Dedifferentiated amniotic fluid mesenchymal stem cell (primary cell): ENCODE data around the gene CCND3.
A peak's percentile ranks its signal among the peaks of the same experiment; 100 is the strongest.

Source experiments
- DNase-seq: peaks from one replicate; pipeline ENCODE4 v3.0.0-alpha.2; 2016; ENCODE audit errors: extremely low spot score

CCND3 gene

DNA sequence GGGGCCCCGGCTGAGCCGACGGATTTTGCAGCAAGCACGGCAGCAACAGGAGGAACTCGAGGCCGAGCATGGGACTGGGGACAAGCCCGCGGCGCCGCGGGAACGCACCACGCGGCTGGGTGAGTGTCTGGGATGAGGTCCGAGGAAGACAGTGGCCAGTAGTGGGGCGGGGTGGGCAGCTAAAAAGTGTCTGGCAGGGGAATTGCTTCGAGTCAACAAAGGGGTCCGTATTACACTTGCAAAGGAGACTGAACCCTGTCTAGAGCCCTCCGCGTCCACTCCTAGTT, 20.0 kb downstream of the CCND3 start:
- DNase-seq: no peak

DNA sequence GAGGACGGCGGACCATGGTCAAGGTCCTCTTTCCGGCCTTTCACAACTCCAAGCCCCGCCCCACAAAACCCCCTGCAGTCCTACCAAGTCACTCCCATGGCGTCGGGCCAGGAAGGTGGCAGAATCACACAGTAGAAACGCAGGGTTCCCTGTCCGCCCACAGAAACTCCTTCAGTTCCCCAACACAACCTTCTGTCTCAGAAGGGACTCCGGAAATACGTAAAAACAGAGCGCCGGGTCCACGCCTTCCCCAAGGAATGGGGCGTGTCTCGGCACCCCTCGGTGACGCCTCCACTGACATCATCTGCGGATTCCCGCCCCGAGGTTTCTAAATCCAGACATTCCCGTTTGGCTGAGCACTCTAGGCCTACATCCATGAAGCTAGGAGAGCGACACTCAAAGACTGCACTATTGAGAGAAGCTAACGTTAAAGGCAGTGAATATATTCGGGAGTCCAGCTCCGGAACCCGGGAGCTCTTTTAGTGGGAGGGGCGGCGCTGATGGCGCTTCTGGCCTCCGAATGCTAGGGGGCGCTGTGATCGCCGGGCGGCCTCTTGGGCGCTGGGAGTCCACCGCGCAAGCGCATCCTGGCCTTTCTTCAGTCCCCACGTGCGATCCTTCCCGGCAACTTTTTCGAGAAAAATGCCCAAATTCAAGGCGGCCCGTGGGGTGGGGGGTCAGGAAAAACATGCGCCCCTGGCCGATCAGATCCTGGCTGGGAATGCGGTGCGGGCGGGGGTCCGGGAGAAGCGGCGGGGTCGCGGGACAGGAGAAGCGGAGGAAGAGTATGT, 20.5 kb downstream of the CCND3 start, which contains the start of the genes BYSL and MED20:
TSS of gene BYSL (plus strand) at position 579 of the 791 bp plus-strand sequence. CDS start at position 643, 64 bp downstream.
TSS of gene MED20 (minus strand) at position 219 of the 791 bp plus-strand sequence. CDS start at position 98, 121 bp downstream.
- peak; percentile 94 for DNase-seq

DNA sequence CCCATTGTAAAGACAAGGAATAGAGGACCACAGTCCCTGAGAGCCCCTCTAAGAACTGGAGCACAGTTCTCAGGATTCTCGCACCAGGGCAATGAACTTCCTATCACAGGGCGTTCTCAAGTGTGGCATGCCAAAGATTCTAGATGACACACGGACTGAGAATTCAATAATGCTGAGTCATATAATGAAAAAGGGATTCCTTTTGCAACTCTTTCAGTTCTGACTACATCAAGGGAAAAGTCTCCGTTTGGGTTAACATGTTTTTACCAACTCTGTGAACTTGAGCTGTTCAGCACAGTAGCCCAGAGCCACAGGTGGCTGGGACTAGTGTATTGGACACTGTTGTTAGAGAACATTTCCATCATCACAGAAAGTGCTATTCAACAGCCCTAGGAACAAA, 24.1 kb downstream of the CCND3 start:
- peak; percentile 90 for DNase-seq

- DNase-seq: no peak
Observed at GRCh38 chr6:41914869-41915530, 26.6 kb downstream of the CCND3 start.

- DNase-seq: no peak
Observed at GRCh38 chr6:41914343-41914742, 27.3 kb downstream of the CCND3 start.

- DNase-seq: no peak
Observed at GRCh38 chr6:41909727-41910126, 31.9 kb downstream of the CCND3 start.

- no peak for DNase-seq
Observed at GRCh38 chr6:41901882-41902519, 39.6 kb downstream of the CCND3 start.

GRCh38 chr6:41900861-41901260, 40.7 kb downstream of the CCND3 start:
- DNase-seq: no peak

- peak; percentile 4 for DNase-seq
Observed at GRCh38 chr6:41896281-41896680, 45.3 kb downstream of the CCND3 start.

DNA sequence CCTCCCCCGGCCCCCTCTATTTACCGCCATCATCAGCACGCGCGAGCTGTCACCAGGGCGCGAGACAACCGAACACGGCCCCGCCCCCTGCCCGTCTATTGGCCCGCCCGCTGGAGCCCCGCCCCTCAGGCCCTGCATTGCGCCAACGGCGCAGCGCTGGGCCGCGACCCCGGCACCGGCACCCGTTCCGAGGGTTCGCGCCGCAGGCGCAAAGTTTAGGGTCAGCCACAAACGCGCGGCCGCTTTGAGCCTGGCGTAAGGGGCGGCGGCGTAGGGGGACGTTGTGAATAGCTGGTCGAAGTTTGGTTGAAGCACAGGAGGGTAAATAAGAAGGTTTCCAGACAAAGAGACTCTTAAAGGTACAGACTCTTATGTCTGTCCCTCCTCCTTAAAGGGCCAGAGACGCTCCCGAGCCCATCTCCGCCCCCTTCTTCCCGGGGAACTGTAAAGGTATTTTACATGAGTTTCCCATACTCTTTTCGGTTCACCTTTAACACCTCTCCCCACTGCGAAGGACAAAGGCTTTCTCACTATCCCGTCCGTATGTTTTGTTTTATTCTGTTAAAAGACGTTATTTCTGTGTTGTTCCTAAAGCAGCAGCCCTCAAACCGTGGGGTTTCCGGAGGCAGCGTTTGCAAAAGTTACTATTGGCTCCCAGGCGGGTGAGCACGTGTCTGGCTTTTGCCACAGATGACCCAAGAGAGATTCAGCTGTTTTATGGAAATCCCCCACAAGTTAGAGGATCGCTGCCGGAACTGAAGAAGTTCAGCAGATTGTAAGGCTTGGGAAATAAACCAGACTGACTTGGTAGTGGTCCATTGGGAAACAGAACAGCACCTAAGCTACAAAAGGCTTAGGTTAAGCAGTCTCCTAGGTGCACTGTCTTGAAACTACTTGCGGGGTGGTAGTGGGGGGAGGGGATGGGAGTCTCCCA, 46.0 kb downstream of the CCND3 start, which contains the start of gene USP49:
TSS of gene USP49 (minus strand) at position 76 of the 934 bp plus-strand sequence. CDS start 88,392 bp downstream, outside the sequence.
- peak; percentile 69 for DNase-seq

GRCh38 chr6:41894366-41895299, 47.0 kb downstream of the CCND3 start:
- DNase-seq: no peak

DNA sequence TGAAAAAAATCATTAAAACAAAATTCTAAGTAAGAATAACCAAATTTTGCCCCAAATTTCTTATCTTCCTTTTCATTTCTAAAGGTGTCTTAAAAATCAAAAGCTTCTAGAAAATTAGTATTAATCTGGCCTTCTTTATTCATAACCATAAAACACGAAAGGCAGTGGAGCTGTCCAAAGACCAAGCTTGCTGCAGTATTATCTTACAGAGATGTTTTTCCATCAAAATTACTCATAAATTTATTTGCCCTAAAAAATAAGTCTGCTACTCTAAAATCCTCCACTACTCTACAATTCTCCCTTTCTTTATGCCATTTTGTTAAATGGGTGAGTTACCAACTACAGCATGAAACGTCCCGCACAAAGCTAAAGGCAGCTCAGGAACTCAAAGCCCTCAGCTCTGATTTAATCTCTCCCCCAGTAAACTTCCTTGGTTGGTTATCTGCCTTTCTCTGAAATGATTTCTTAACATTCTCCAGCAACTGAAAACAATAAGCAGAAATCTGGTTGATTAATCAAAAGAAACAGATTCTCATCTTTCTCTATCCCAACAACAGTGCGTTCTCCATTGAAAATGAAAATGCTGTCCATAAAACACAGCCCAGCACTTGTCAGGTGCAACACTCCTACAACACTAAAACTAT, 48.6 kb downstream of the CCND3 start:
- DNase-seq: no peak

DNA sequence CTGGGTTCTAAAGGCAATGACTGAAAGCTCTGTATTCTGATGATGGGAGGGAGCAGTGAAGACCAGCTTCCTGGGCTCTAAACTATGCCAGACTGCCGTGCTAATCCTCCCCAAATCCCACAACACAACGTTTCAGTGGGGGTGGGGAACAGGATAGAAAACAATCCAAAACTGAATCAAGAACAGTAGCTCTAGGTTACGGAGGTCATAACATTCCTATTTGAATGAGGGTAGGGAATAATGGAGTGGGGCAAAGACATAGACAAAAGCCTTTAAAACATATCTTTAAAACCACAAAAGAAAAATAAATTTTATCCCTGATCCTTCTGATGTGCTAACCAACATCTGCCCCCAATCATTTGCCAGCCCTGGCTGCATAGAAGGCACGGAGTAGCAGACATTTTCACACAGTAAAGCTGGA, 54.3 kb downstream of the CCND3 start:
- no peak for DNase-seq

- no peak for DNase-seq
Observed at GRCh38 chr6:41885930-41886329, 55.7 kb downstream of the CCND3 start.

DNA sequence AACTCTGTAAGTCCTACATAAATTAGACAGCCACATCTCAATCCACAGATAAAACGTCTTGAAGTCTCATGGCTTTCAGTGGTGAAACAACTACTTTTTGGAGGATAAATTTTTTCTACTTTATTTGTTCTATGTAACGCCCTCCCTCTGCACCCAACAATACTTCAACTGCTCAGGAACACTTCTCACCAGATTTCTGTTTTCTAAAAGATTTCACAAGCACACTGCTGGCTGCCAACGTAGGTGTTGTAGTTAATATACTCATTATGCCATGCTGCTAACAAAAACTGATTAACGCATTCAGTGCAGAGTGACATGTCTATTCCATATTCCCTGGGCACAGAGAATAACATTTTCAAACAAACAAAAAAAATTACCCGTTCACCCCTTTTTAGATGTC, 56.7 kb downstream of the CCND3 start:
- no peak for DNase-seq
